HepG2 (cell line): Measurements from ENCODE around the gene FCRL5. TPM values are rescaled to one million over a fixed set of nuclear protein-coding genes. Genes with fewer than 3 reads are reported as not detected.

Experiments
- ATAC-seq: fragments of 200-7000 bp; cut with Tn5 transposase; 3 replicates; pipeline ENCODE4 v1.9.1; 2020; ENCODE audit warnings: mild to moderate bottlenecking, moderate library complexity
- BruUV-seq: library from RNA; stranded (reverse); fragments of 400-500 nt; replicated peaks from 2 replicates; lab custom pipeline; 2021; lab: Mats Ljungman, UMichigan
- CTCF ChIA-PET: fragments of 300-600 bp; formaldehyde crosslinking; extraction: SDS; loops from one replicate; lab custom pipeline; 2021; ENCODE audit warnings: low total read pairs, inconsistent platforms, low intra/inter-chr PET ratio; lab: Yijun Ruan, JAX
- POLR2A ChIA-PET: fragments of 350-600 bp; sonication (Branson Sonifier 250); formaldehyde crosslinking; loops from one replicate; lab custom pipeline; 2020; ENCODE audit warnings: antibody characterized with exemption, inconsistent platforms; lab: Yijun Ruan, JAX
- DNase-seq: peaks from one replicate; pipeline ENCODE4 v3.0.0-alpha.2; 2015; ENCODE audit warnings: low spot score
- FAIRE-seq: peaks from 3 replicates; lab custom pipeline; 2011; peaks lifted over from hg19 to GRCh38; lab: Jason Lieb, UNC
- H2AFZ ChIP-seq: one replicate; pipeline ENCODE4 v1.6.1; 2011; ENCODE audit warnings: low read length, inconsistent platforms
- H3K27ac ChIP-seq: fragments of 300-600 bp; 3 replicates; pipeline ENCODE4 v1.8.0; 2011; ENCODE audit warnings: mixed run types, mild to moderate bottlenecking, mixed read lengths, low read length, inconsistent platforms; ENCODE audit not compliant: insufficient read depth; ENCODE audit errors: extremely low read length
- H3K27me3 ChIP-seq, 2 experiments: fragments of 200-600 bp in 1 of 2; 2 replicates in 1 of 2; 3 replicates in 1 of 2; pipeline versions ENCODE4 v1.6.0 to v1.8.0; 2011; ENCODE audit warnings: low read length in 2 of 2, mild to moderate bottlenecking in 2 of 2, moderate library complexity in 2 of 2, inconsistent platforms in 1 of 2; ENCODE audit not compliant: insufficient read depth in 2 of 2, control insufficient read depth in 1 of 2
- H3K36me3 ChIP-seq, 2 experiments: fragments of 200-600 bp in 1 of 2; replicated peaks in 1 of 2; 2 replicates in 1 of 2; 3 replicates in 1 of 2; pipeline versions ENCODE4 v1.5.1 to v1.8.0; 2011; ENCODE audit warnings: low read length in 2 of 2, inconsistent platforms in 1 of 2; ENCODE audit not compliant: insufficient read depth in 2 of 2, control insufficient read depth in 1 of 2
- H3K4me1 ChIP-seq: 2 replicates; pipeline ENCODE4 v1.5.1; 2012; ENCODE audit warnings: low read length, inconsistent platforms; ENCODE audit not compliant: insufficient read depth
- H3K4me2 ChIP-seq: 2 replicates; pipeline ENCODE4 v1.6.0; 2011; ENCODE audit warnings: low read depth, low read length, inconsistent platforms
- H3K4me3 ChIP-seq, 3 experiments: fragments of 200-600 bp in 1 of 3; sonication (generic), shearing (Covaris generic) in 1 of 3; replicated peaks in 1 of 3; 2 replicates each; pipeline ENCODE4 v1.5.1; 2011 to 2016; ENCODE audit warnings: low read length in 3 of 3, inconsistent platforms in 2 of 3, low read depth in 2 of 3, mild to moderate bottlenecking in 2 of 3, control low read depth in 1 of 3, mixed read lengths in 1 of 3; ENCODE audit not compliant: insufficient read depth in 1 of 3
- H3K79me2 ChIP-seq: one replicate; pipeline ENCODE4 v1.6.1; 2011; ENCODE audit warnings: low read length, inconsistent platforms; ENCODE audit not compliant: insufficient read depth
- H3K9ac ChIP-seq: 2 replicates; pipeline ENCODE4 v1.6.0; 2011; ENCODE audit warnings: mild to moderate bottlenecking, low read depth, low read length, inconsistent platforms; ENCODE audit not compliant: insufficient read depth
- H3K9me3 ChIP-seq: 2 replicates; pipeline ENCODE4 v1.5.1; 2012; ENCODE audit warnings: mild to moderate bottlenecking, low read length
- H4K20me1 ChIP-seq: 2 replicates; pipeline ENCODE4 v1.6.0; 2011; ENCODE audit warnings: inconsistent platforms, mild to moderate bottlenecking, low read length, moderate library complexity; ENCODE audit not compliant: insufficient read depth
- BRD4 ChIP-seq: sonication (generic); formaldehyde crosslinking; IDR thresholded peaks from 2 replicates; pipeline ENCODE4 v1.4.0; 2020; ENCODE audit warnings: missing genetic modification reagents
- CBFB ChIP-seq: sonication (generic); formaldehyde crosslinking; IDR thresholded peaks from 2 replicates; pipeline ENCODE4 v1.4.0; 2020; ENCODE audit warnings: missing genetic modification reagents
- ELF4 ChIP-seq: sonication (generic); formaldehyde crosslinking; IDR thresholded peaks from 2 replicates; pipeline ENCODE4 v1.5.0; 2020; ENCODE audit warnings: missing genetic modification reagents, mild to moderate bottlenecking, moderate library complexity, borderline replicate concordance
- GTF2F1 ChIP-seq: fragments of 150-350 bp; IDR thresholded peaks from 2 replicates; pipeline ENCODE4 v1.6.1; 2014; ENCODE audit warnings: low read length
- HINFP ChIP-seq: sonication (generic); formaldehyde crosslinking; IDR thresholded peaks from 2 replicates; pipeline ENCODE4 v1.4.0; 2020; ENCODE audit warnings: low read depth, mild to moderate bottlenecking, missing genetic modification reagents
- HOMEZ ChIP-seq: IDR thresholded peaks from 2 replicates; pipeline ENCODE4 v1.6.1; 2016; ENCODE audit warnings: low read depth
- JUN ChIP-seq: sonication (generic); formaldehyde crosslinking; IDR thresholded peaks from 2 replicates; pipeline ENCODE4 v1.4.0; 2020; ENCODE audit warnings: mild to moderate bottlenecking, missing genetic modification reagents
- PHF20 ChIP-seq: sonication (generic); formaldehyde crosslinking; IDR thresholded peaks from 2 replicates; pipeline ENCODE4 v1.5.0; 2020; ENCODE audit warnings: mild to moderate bottlenecking, missing genetic modification reagents
- RARA ChIP-seq: IDR thresholded peaks from 2 replicates; pipeline ENCODE4 v1.6.1; 2016; ENCODE audit warnings: missing genetic modification reagents, missing compliant biosample characterization
- SMAD1 ChIP-seq: sonication (generic); formaldehyde crosslinking; IDR thresholded peaks from 2 replicates; pipeline ENCODE4 v1.4.0; 2020; ENCODE audit warnings: missing genetic modification reagents, low read depth, mild to moderate bottlenecking, borderline replicate concordance
- SMC3 ChIP-seq: IDR thresholded peaks from 2 replicates; pipeline ENCODE4 v1.6.1; 2011; ENCODE audit warnings: low read length, improper control_type of control experiment
- ZEB1 ChIP-seq: IDR thresholded peaks from 2 replicates; pipeline ENCODE4 v1.6.1; 2012; ENCODE audit warnings: mild to moderate bottlenecking, low read depth, inconsistent platforms; ENCODE audit not compliant: insufficient replicate concordance
- ZFP36L1 ChIP-seq: sonication (generic); formaldehyde crosslinking; IDR thresholded peaks from 2 replicates; pipeline ENCODE4 v1.8.0; 2022; ENCODE audit warnings: mild to moderate bottlenecking, missing genetic modification reagents, moderate library complexity
- ZFP37 ChIP-seq: sonication (generic); formaldehyde crosslinking; IDR thresholded peaks from 2 replicates; pipeline ENCODE4 v1.4.0; 2020; ENCODE audit warnings: missing genetic modification reagents, borderline replicate concordance
- ZFP91 ChIP-seq: sonication (generic); formaldehyde crosslinking; IDR thresholded peaks from 2 replicates; pipeline ENCODE4 v1.9.0; 2022; ENCODE audit warnings: missing genetic modification reagents, mild to moderate bottlenecking, borderline replicate concordance
- ZMAT3 ChIP-seq: sonication (generic); formaldehyde crosslinking; conservative IDR thresholded peaks from 2 replicates; pipeline ENCODE4 v1.7.0; 2021; ENCODE audit warnings: missing genetic modification reagents
- ZNF180 ChIP-seq: sonication (generic); formaldehyde crosslinking; IDR thresholded peaks from 2 replicates; pipeline ENCODE4 v1.4.0; 2020; ENCODE audit warnings: low read depth, missing genetic modification reagents, borderline replicate concordance
- ZNF329 ChIP-seq: sonication (generic); formaldehyde crosslinking; IDR thresholded peaks from 2 replicates; pipeline ENCODE4 v1.9.0; 2021; ENCODE audit warnings: low read depth, mild to moderate bottlenecking, missing genetic modification reagents
- ZNF333 ChIP-seq: sonication (generic); formaldehyde crosslinking; IDR thresholded peaks from 2 replicates; pipeline ENCODE4 v1.4.0; 2020; ENCODE audit warnings: mild to moderate bottlenecking, missing genetic modification reagents, borderline replicate concordance
- ZNF547 ChIP-seq: sonication (generic); formaldehyde crosslinking; IDR thresholded peaks from 2 replicates; pipeline ENCODE4 v1.5.1; 2020; ENCODE audit warnings: mild to moderate bottlenecking, missing genetic modification reagents
- ZSCAN21 ChIP-seq: sonication (generic); formaldehyde crosslinking; IDR thresholded peaks from 2 replicates; pipeline ENCODE4 v1.8.0; 2022; ENCODE audit warnings: mild to moderate bottlenecking, missing genetic modification reagents, moderate library complexity, borderline replicate concordance
- WGBS: methylation state at CpG from one replicate; pipeline ENCODE4 v1.1.6; 2017; ENCODE audit warnings: low lambda C conversion rate; 5-methylcytosine and 5-hydroxymethylcytosine counted together
- in situ Hi-C: cut with HindIII; loops from 2 replicates; pipeline ENCODE4 v1.10.0; 2017; ENCODE audit warnings: low pct_unique_long_range_greater_than_20kb; ENCODE audit not compliant: extremely low pct_ligation_motif_present
- intact Hi-C: fragments of 100-400 bp; cut with micrococcal nuclease; formaldehyde crosslinking; loops from one replicate; pipeline ENCODE4 v1.10.0; 2022; ENCODE audit not compliant: unreplicated experiment
- polyA plus RNA-seq, 8 experiments: library from polyadenylated mRNA; depleted of rRNA in 3 of 8; stranded (reverse) in 7 of 8; unstranded in 1 of 8; fragments of >200 nt; fragmentation: Illumina TruSeq in 4 of 8; extraction: Trizol in 4 of 8; gene quantifications; 2 replicates each; pipeline versions ENCODE4 v1.2.1 to v1.2.3, GENCODE V29; 2011 to 2016; ENCODE audit warnings: low read depth in 4 of 8, missing spikeins in 1 of 8, mixed read lengths in 1 of 8; ENCODE audit not compliant: insufficient read depth in 1 of 8
- total RNA-seq, 5 experiments: library from RNA; depleted of rRNA; stranded (reverse); fragments of >200 nt; fragmentation: Illumina TruSeq; extraction: Trizol; gene quantifications; 2 replicates each; pipeline ENCODE4 v1.2.3, GENCODE V29; 2016; ENCODE audit warnings: low read depth in 1 of 5

FCRL5 gene
- total and polyA plus RNA-seq, 2 of the 13 experiments (the other 11 are each of a cell fraction or from before 2014, with no cell fraction given), result not detected

- Histone ChIP-seq H3K9ac (no peak overlapping the region), H3K27me3 (peaks cover 0 to 14% of the 10 kb centered on the region in 2 experiments; a peak in 2 of 5 replicates)
- in situ Hi-C loops, result no loop called here
Observed at GRCh38 chr1:157517016-157517415, 35.3 kb downstream of the FCRL5 start.

GRCh38 chr1:157515709-157516108 lies 36.6 kb downstream of the FCRL5 start:
- H3K79me2 ChIP-seq, result no peaks in the 10 kb centered on the region
- no TSS peak for BruUV-seq
- no peak overlapping the region for H2AFZ ChIP-seq
- 65% methylated on average over 7 of the region's 7 CpGs for WGBS
- H3K36me3 ChIP-seq, result no peaks in the 10 kb centered on the region
- ATAC-seq (no peak), DNase-seq (no peak), FAIRE-seq (no peak)
- H3K4me2 ChIP-seq, result no peak overlapping the region
- peaks cover 0 to 14% of the 10 kb centered on the region in 2 experiments; a peak in 2 of 5 replicates for H3K27me3 ChIP-seq
- POLR2A ChIA-PET, result no interaction called here
- H3K9ac ChIP-seq, result no peak overlapping the region
- no peak overlapping the region for H3K27ac ChIP-seq
- CTCF ChIA-PET, result no interaction called here
- intact Hi-C loops, result no loop called here
- H3K4me1 ChIP-seq, result no peaks in the 10 kb centered on the region
- no peaks in the 10 kb centered on the region for H3K9me3 ChIP-seq
- H3K4me3 ChIP-seq, result no peak overlapping the region
- in situ Hi-C loops, result no loop called here
- H4K20me1 ChIP-seq, result no peaks in the 10 kb centered on the region
- TF ChIP-seq ZNF329 (CRISPR knock-in tag) (no peak), HINFP (CRISPR knock-in tag) (no peak), HOMEZ (no peak), ZNF180 (CRISPR knock-in tag) (no peak), ZFP91 (CRISPR knock-in tag) (no peak), ZFP36L1 (CRISPR knock-in tag) (no peak), ZNF333 (no peak), ZEB1 (no peak), ELF4 (CRISPR knock-in tag) (no peak), SMC3 (no peak), SMAD1 (CRISPR knock-in tag) (no peak)

More at GRCh38 chr1:157517016-157517415, 35.3 kb downstream of the FCRL5 start:
- WGBS, result 26% methylated on average over 8 of the region's 8 CpGs
- ATAC-seq (no peak), FAIRE-seq (no peak), DNase-seq (no peak)
- Histone ChIP-seq H3K4me3 (no peak overlapping the region), H3K79me2 (no peaks in the 10 kb centered on the region), H4K20me1 (no peaks in the 10 kb centered on the region), H2AFZ (no peak overlapping the region), H3K9me3 (no peaks in the 10 kb centered on the region), H3K36me3 (no peaks in the 10 kb centered on the region), H3K4me1 (no peaks in the 10 kb centered on the region), H3K27ac (no peak overlapping the region), H3K4me2 (no peak overlapping the region)
- ChIA-PET CTCF (no interaction called here), POLR2A (no interaction called here)
- intact Hi-C loops, result no loop called here
- no peak for TF ChIP-seq ZFP37 (CRISPR knock-in tag)
- no peak for TF ChIP-seq ZNF547 (CRISPR knock-in tag)
- no peak for TF ChIP-seq PHF20 (CRISPR knock-in tag)
- no peak for TF ChIP-seq RARA (CRISPR knock-in tag)
- TF ChIP-seq CBFB, result no peak
- TF ChIP-seq BRD4 (CRISPR knock-in tag), result no peak
- no peak for TF ChIP-seq JUN (CRISPR knock-in tag)
- TF ChIP-seq ZMAT3, result no peak
- no peak for TF ChIP-seq GTF2F1
- TF ChIP-seq ZSCAN21, result no peak
- no TSS peak for BruUV-seq
